ENCODE data around the gene WDFY4. TPM values are rescaled to one million over a fixed set of nuclear protein-coding genes. Genes with fewer than 3 reads are reported as not detected.

Gene WDFY4
- polyA plus RNA-seq, 1 of the 3 experiments (the other 2 are of a cell fraction): not detected

DNA sequence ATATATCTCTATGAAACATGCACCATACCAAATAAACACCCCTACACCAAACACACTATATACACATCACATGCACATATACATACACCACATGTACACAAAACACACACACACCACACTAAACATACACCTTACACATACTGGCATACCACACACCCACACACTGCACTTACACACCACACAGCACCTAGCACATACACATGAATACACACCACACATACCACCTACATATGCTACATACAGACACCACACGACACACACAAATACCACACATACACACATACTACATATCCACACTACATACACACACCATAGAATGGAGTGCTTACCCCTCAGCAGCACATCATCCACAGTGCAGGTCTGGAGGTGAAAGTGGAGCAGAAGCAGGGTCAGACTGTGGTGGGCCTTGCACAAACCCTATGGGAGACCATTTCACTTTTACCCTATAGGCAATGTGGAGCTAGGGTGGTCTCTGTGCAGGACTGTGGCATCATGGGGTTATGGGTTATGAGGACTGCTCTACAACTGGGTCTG, 64.6 kb downstream of the WDFY4 start:
- H3K4me2 ChIP-seq: no peak overlapping the region
- no peaks in the 10 kb centered on the region for H3K79me2 ChIP-seq (ENCODE audit: insufficient read depth)
- TF ChIP-seq USF2 (IDR thresholded peaks at IDR 0.05; ENCODE audit: borderline replicate concordance, low read depth, low read length) (no peak), FOXJ3 (CRISPR knock-in tag; IDR thresholded peaks at IDR 0.05) (no peak), FOXM1 (IDR thresholded peaks at IDR 0.05; ENCODE audit: low read depth) (no peak), MXI1 (IDR thresholded peaks at IDR 0.05; ENCODE audit: low read depth, low read length) (no peak), TEAD4 (IDR thresholded peaks at IDR 0.05; ENCODE audit: borderline replicate concordance, insufficient read depth) (no peak), SMC3 (IDR thresholded peaks at IDR 0.05; ENCODE audit: low read depth, low read length) (no peak), RCOR1 (IDR thresholded peaks at IDR 0.05; ENCODE audit: low read length) (no peak), POLR2AphosphoS5 (IDR thresholded peaks at IDR 0.05; ENCODE audit: low read depth, low read length) (no peak), MEF2A (IDR thresholded peaks at IDR 0.05; ENCODE audit: borderline replicate concordance, low read depth) (no peak), MAX (IDR thresholded peaks at IDR 0.05; ENCODE audit: low read depth) (no peak), NRF1 (IDR thresholded peaks at IDR 0.05; ENCODE audit: low read depth, low read length) (no peak)
- TF ChIP-seq, protein P1, sequence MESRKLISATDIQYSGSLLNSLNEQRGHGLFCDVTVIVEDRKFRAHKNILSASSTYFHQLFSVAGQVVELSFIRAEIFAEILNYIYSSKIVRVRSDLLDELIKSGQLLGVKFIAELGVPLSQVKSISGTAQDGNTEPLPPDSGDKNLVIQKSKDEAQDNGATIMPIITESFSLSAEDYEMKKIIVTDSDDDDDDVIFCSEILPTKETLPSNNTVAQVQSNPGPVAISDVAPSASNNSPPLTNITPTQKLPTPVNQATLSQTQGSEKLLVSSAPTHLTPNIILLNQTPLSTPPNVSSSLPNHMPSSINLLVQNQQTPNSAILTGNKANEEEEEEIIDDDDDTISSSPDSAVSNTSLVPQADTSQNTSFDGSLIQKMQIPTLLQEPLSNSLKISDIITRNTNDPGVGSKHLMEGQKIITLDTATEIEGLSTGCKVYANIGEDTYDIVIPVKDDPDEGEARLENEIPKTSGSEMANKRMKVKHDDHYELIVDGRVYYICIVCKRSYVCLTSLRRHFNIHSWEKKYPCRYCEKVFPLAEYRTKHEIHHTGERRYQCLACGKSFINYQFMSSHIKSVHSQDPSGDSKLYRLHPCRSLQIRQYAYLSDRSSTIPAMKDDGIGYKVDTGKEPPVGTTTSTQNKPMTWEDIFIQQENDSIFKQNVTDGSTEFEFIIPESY (IDR thresholded peaks at IDR 0.05; ENCODE audit: borderline replicate concordance, low read depth): no peak
- no peaks in the 10 kb centered on the region for H3K9me2 ChIP-seq
- no peak overlapping the region for H3K9ac ChIP-seq
- no peaks in the 10 kb centered on the region for H4K20me1 ChIP-seq (ENCODE audit: insufficient read depth)
- no peaks in the 10 kb centered on the region for H3K4me1 ChIP-seq (ENCODE audit: control insufficient read depth in 1 of 2, insufficient read depth in 2 of 2, low read depth in 1 of 2, low read length in 1 of 2)
- no peaks in the 10 kb centered on the region for H3K36me3 ChIP-seq (replicated peaks in 1 of 2; ENCODE audit: control insufficient read depth in 1 of 2, insufficient read depth in 2 of 2, low read length in 1 of 2)
- H3F3A ChIP-seq (replicated peaks; ENCODE audit: insufficient read depth): no peaks in the 10 kb centered on the region
- no peaks in the 10 kb centered on the region for H3K9me3 ChIP-seq
- POLR2A ChIA-PET: no interaction called here
- no peak overlapping the region for H3K4me3 ChIP-seq (ENCODE audit: low read depth in 2 of 2, low read length in 1 of 2)
- no peak overlapping the region for H2AFZ ChIP-seq (ENCODE audit: low read depth)
- no peak overlapping the region for H3K27ac ChIP-seq (ENCODE audit: low read depth in 2 of 2, low read length in 1 of 2)
- CTCF ChIA-PET: interaction anchor here (1.0 kb wide), 1 partner anchor 41 kb away, joined by 3 read pairs; no protein-coding TSS in a partner anchor
- 28% methylated on average over 1 of the region's 1 CpG for WGBS (ENCODE audit: low lambda C conversion rate)
- no peak for DNase-seq
- H3K27me3 ChIP-seq (ENCODE audit: insufficient read depth): no peaks in the 10 kb centered on the region

DNA sequence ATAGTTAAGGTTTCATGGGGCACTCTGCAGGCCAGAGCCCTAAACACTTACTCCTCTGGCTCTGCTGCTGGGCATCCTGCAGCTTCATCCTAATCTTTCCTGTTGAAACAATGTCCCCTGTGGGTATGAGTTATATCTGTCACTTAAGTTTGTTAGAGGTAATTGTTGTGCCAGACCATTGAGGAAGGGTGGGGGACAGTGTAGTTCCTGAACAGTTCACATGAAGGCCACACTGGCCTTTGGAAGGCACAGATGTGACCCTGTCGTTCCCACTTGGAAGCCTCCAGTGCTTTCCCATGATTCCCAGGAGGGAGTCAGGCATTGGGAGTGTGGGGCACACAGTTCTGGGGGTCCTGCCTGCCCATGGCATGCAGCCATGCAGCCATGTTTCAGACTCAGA, 65.3 kb downstream of the WDFY4 start:
- H4K20me1 ChIP-seq (ENCODE audit: insufficient read depth): no peaks in the 10 kb centered on the region
- H3K9ac ChIP-seq: no peak overlapping the region
- WGBS (ENCODE audit: low lambda C conversion rate): no CpG with 5 or more reads among the region's 1 CpG
- no peak overlapping the region for H3K4me3 ChIP-seq (ENCODE audit: low read depth in 2 of 2, low read length in 1 of 2)
- H3K27me3 ChIP-seq (ENCODE audit: insufficient read depth): no peaks in the 10 kb centered on the region
- TF ChIP-seq JUND (IDR thresholded peaks at IDR 0.05) (no peak), NFIC (IDR thresholded peaks at IDR 0.05; ENCODE audit: borderline replicate concordance) (no peak), USF2 (IDR thresholded peaks at IDR 0.05; ENCODE audit: borderline replicate concordance, low read depth, low read length) (no peak), RCOR1 (IDR thresholded peaks at IDR 0.05; ENCODE audit: low read length) (no peak), FOSL2 (IDR thresholded peaks at IDR 0.05; ENCODE audit: borderline replicate concordance, low read depth) (no peak)
- TF ChIP-seq, protein P2, sequence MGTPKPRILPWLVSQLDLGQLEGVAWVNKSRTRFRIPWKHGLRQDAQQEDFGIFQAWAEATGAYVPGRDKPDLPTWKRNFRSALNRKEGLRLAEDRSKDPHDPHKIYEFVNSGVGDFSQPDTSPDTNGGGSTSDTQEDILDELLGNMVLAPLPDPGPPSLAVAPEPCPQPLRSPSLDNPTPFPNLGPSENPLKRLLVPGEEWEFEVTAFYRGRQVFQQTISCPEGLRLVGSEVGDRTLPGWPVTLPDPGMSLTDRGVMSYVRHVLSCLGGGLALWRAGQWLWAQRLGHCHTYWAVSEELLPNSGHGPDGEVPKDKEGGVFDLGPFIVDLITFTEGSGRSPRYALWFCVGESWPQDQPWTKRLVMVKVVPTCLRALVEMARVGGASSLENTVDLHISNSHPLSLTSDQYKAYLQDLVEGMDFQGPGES (IDR thresholded peaks at IDR 0.05; ENCODE audit: low read depth, low read length): no peak
- H3K9me2 ChIP-seq: no peaks in the 10 kb centered on the region
- no peak overlapping the region for H3K27ac ChIP-seq (ENCODE audit: low read depth in 2 of 2, low read length in 1 of 2)
- no peak overlapping the region for H3K4me2 ChIP-seq
- no peaks in the 10 kb centered on the region for H3K79me2 ChIP-seq (ENCODE audit: insufficient read depth)
- no peaks in the 10 kb centered on the region for H3F3A ChIP-seq (replicated peaks; ENCODE audit: insufficient read depth)
- CTCF ChIA-PET: interaction anchor here (1.0 kb wide), 2 partner anchors 15 to 40 kb away, joined by 3 read pairs; no protein-coding TSS in a partner anchor
- no peak for DNase-seq
- no peaks in the 10 kb centered on the region for H3K36me3 ChIP-seq (replicated peaks in 1 of 2; ENCODE audit: control insufficient read depth in 1 of 2, insufficient read depth in 2 of 2, low read length in 1 of 2)
- no peaks in the 10 kb centered on the region for H3K4me1 ChIP-seq (ENCODE audit: control insufficient read depth in 1 of 2, insufficient read depth in 2 of 2, low read depth in 1 of 2, low read length in 1 of 2)
- POLR2A ChIA-PET: no interaction called here
- H3K9me3 ChIP-seq: no peaks in the 10 kb centered on the region
- H2AFZ ChIP-seq (ENCODE audit: low read depth): no peak overlapping the region
